ENCODE measurements around the gene THOC7. TPM values are rescaled to one million over a fixed set of nuclear protein-coding genes. Genes with fewer than 3 reads are reported as not detected.
A peak's percentile ranks its signal among the peaks of the same experiment; 100 is the strongest.

The THOC7 gene
- total RNA-seq, 1 experiment from 2014 or later: 77.7 TPM

DNA sequence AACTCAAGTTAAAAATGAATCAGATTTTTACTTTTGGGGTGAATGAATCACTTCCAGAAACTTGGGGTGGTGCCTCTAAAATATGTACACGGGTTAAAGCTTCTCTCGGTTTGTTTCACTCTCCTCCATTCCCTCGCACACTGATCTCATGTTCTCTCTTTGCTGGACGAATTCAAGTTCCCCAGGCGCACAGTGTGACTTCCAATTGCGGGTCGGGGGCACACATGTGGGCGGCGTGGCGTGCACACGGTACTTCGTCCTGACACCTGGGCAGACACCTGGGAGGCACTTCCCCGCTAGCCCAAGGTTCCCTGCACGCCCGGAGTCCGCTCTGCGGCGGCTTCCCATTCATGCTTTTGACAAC lies 47.9 kb upstream of the THOC7 start:
- no peaks in the 10 kb centered on the region for H3K9me3 Mint-ChIP-seq (ENCODE audit: low read depth, unreplicated experiment)
- peaks cover 48% of the 10 kb centered on the region for H3K36me3 Mint-ChIP-seq (ENCODE audit: insufficient read depth, unreplicated experiment)
- TSS peak; percentile 90 for BruUV-seq (replicated peaks)
- intact Hi-C loops (cut with micrococcal nuclease; ENCODE audit: unreplicated experiment): loop anchor here (5.0 kb wide), 3 partner anchors 44 to 81 kb away; no protein-coding TSS in a partner anchor
- no peak for DNase-seq
- H3K4me1 Mint-ChIP-seq (ENCODE audit: low read depth, unreplicated experiment): peaks cover 25% of the 10 kb centered on the region
- CTCF ChIA-PET: no interaction called here
- TF ChIP-seq, protein P1, sequence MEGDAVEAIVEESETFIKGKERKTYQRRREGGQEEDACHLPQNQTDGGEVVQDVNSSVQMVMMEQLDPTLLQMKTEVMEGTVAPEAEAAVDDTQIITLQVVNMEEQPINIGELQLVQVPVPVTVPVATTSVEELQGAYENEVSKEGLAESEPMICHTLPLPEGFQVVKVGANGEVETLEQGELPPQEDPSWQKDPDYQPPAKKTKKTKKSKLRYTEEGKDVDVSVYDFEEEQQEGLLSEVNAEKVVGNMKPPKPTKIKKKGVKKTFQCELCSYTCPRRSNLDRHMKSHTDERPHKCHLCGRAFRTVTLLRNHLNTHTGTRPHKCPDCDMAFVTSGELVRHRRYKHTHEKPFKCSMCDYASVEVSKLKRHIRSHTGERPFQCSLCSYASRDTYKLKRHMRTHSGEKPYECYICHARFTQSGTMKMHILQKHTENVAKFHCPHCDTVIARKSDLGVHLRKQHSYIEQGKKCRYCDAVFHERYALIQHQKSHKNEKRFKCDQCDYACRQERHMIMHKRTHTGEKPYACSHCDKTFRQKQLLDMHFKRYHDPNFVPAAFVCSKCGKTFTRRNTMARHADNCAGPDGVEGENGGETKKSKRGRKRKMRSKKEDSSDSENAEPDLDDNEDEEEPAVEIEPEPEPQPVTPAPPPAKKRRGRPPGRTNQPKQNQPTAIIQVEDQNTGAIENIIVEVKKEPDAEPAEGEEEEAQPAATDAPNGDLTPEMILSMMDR (IDR thresholded peaks at IDR 0.05; ENCODE audit: unreplicated experiment): no peak
- no peaks in the 10 kb centered on the region for H3K27me3 Mint-ChIP-seq (ENCODE audit: unreplicated experiment)
- H3K27ac Mint-ChIP-seq (ENCODE audit: unreplicated experiment): peak overlapping the region; percentile 71
- H3K4me3 Mint-ChIP-seq (ENCODE audit: low read depth, unreplicated experiment): peak overlapping the region; percentile 88

DNA sequence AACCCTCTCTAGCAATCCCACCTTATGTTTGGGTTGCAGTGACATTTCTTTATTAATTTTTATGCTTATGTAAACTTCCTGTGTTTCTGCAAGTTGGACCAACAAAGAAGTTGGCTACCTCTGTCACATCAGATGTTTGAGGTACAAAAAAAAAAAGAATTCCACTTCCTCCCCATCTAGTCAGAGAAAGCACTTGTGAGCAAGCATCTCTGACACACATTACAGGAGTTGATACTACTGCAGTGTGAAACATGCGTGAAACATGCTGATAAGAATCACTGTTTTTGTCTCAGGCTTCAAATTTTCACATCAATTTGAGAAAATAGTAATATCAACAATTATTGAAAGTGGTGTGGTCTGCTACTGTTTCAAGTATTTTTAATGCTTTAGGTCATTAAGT lies 47.3 kb upstream of the THOC7 start:
- H3K4me1 Mint-ChIP-seq (ENCODE audit: low read depth, unreplicated experiment): peaks cover 25% of the 10 kb centered on the region
- intact Hi-C loops (cut with micrococcal nuclease; ENCODE audit: unreplicated experiment): loop anchor here (5.0 kb wide), 3 partner anchors 44 to 81 kb away; no protein-coding TSS in a partner anchor
- H3K36me3 Mint-ChIP-seq (ENCODE audit: insufficient read depth, unreplicated experiment): peaks cover 42% of the 10 kb centered on the region
- H3K27me3 Mint-ChIP-seq (ENCODE audit: unreplicated experiment): no peaks in the 10 kb centered on the region
- H3K9me3 Mint-ChIP-seq (ENCODE audit: low read depth, unreplicated experiment): no peaks in the 10 kb centered on the region
- peak overlapping the region; percentile 71 for H3K27ac Mint-ChIP-seq (ENCODE audit: unreplicated experiment)
- H3K4me3 Mint-ChIP-seq (ENCODE audit: low read depth, unreplicated experiment): peak overlapping the region; percentile 88
- CTCF ChIA-PET: no interaction called here
- no peak for DNase-seq
- TF ChIP-seq, protein P1 (IDR thresholded peaks at IDR 0.05; ENCODE audit: unreplicated experiment): no peak
- BruUV-seq (replicated peaks): no TSS peak

DNA sequence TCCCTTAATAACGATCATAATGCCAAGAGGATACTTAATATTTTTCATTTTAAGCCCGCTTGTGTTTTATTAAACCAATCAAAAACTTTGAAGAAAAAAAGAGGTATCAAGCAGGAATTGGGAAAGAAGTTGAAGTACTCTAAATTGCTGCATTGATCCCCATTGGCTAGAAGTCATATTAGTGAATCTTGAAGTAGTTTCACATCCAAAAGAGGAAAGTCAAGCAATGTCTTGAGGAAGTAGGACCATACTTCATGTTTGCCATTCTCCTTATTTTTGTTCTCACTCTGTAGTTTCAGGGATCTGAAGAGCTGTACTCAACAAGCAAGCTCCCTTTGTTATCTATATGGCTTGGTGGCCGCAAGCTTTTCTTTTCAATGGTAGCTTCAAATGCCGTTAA lies 46.4 kb upstream of the THOC7 start:
- Mint-ChIP-seq H3K27ac (ENCODE audit: unreplicated experiment) (peak overlapping the region; percentile 36), H3K27me3 (ENCODE audit: unreplicated experiment) (no peaks in the 10 kb centered on the region), H3K9me3 (ENCODE audit: low read depth, unreplicated experiment) (no peaks in the 10 kb centered on the region), H3K4me1 (ENCODE audit: low read depth, unreplicated experiment) (peaks cover 25% of the 10 kb centered on the region), H3K36me3 (ENCODE audit: insufficient read depth, unreplicated experiment) (peaks cover 38% of the 10 kb centered on the region), H3K4me3 (ENCODE audit: low read depth, unreplicated experiment) (no peak overlapping the region)
- CTCF ChIA-PET: no interaction called here
- TF ChIP-seq, protein P1 (IDR thresholded peaks at IDR 0.05; ENCODE audit: unreplicated experiment): no peak
- DNase-seq: no peak
- BruUV-seq (replicated peaks): no TSS peak
- intact Hi-C loops (cut with micrococcal nuclease; ENCODE audit: unreplicated experiment): loop anchor here (5.0 kb wide), 3 partner anchors 43 to 82 kb away; no protein-coding TSS in a partner anchor

DNA sequence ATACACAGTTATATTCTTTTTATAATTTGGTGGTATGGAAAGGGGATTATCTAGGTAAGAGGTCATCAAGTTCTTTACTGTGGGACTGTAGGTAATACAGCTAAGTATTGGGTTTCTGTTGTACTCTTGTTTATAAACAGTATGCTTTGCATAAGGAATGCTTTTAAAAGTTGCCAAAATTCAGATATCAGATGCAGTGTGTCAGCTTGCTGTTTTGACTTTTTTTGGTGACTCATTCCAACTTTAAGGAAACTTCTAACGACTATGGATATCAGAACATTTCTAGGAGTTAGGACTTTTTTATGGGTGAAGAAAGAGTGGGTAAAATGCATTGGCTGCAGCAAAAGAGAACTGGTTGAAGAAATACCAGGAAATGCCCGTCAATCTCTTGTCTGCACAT lies 45.8 kb upstream of the THOC7 start:
- no TSS peak for BruUV-seq (replicated peaks)
- intact Hi-C loops (cut with micrococcal nuclease; ENCODE audit: unreplicated experiment): no loop called here

More for the DNA sequence above, 45.8 kb upstream of the THOC7 start:
- H3K4me1 Mint-ChIP-seq (ENCODE audit: low read depth, unreplicated experiment): peaks cover 20% of the 10 kb centered on the region
- CTCF ChIA-PET: no interaction called here
- H3K4me3 Mint-ChIP-seq (ENCODE audit: low read depth, unreplicated experiment): no peak overlapping the region
- no peak for DNase-seq
- TF ChIP-seq, protein P1 (IDR thresholded peaks at IDR 0.05; ENCODE audit: unreplicated experiment): no peak
- peaks cover 32% of the 10 kb centered on the region for H3K36me3 Mint-ChIP-seq (ENCODE audit: insufficient read depth, unreplicated experiment)
- H3K27ac Mint-ChIP-seq (ENCODE audit: unreplicated experiment): no peak overlapping the region
- H3K27me3 Mint-ChIP-seq (ENCODE audit: unreplicated experiment): no peaks in the 10 kb centered on the region
- no peaks in the 10 kb centered on the region for H3K9me3 Mint-ChIP-seq (ENCODE audit: low read depth, unreplicated experiment)

All from Calu3 (cell line).